ENCODE results near the gene TBC1D16. TPM values are rescaled to one million over a fixed set of nuclear protein-coding genes. Genes with fewer than 3 reads are reported as not detected.
"Not testable (repeated sequence)": the region's sequence is repeated elsewhere in the genome, so short reads cannot be mapped to it uniquely, and the experiment has no call there.

Gene TBC1D16
- total RNA-seq, 1 experiment from 2014 or later: 26.6 TPM

GRCh38 chr17:79915850-79916430 lies 119.7 kb downstream of the TBC1D16 start:
- peak; percentile 47 for DNase-seq (ENCODE audit: low spot score)

DNA sequence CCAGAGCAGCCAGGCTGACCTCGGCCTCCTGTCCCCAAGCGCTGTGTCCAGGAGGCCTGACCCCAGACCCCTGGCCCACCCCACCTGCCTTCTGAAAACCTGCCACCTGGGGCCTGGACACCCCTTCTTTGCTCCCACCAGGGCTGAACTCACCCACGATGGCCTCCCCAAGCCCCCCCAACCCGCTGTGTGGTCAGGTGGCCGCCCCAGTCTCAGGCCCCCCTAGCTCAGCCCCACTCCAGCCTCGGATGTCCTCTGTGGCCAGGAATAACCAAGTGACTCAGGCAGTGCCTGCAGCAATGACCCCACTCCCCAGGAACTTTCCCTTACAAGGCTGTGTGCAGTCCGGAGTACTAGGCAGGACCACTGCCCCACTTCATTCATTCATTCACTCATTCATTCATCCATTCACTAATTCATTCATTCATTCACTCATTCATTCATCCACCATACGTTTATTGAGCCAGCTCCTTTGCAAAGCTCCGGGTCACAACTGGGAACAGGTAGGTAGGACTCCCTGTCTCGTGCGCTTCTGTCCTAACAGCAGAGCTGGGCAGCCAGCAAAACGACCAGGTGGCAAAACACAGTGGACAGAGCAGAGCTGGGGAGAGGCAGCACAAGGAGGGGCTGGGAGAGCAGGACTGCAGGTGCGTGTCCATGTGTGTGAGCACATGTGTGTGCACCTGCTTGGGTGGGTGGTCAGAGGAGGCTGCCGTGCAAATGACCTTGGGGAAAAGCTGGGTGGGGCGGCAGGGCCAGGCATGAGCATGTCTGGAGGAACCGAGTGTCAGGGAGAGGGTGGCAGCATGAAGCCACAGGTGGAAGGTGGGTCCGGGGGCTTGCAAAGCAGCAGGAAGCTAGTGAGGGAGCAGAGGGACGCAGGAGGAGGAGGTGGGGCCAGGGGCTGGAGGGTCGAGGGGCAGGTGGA lies 120.6 kb downstream of the TBC1D16 start:
- DNase-seq (ENCODE audit: low spot score): no peak

GRCh38 chr17:79913896-79914812 lies 121.5 kb downstream of the TBC1D16 start:
- no peak for DNase-seq (ENCODE audit: low spot score)

DNA sequence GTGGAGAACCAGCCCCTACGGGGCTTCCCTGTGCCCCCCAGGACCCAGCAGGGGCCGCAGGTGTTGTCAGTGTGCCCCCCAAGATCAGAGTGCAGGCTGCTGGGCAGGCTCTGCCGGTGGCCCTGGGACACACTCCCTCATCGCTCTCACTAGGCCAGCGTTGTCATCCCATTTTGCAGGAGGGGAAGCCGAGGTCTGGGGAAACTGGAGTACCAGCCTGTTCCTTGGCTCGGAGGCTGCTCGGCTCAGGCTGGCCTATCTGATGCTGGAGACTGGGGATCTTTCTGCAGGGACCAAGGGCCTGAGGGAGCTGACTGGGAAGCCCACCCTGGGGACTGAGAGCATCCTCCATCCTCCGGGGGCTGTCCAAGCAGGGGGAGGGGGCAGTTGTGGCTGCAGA lies 122.2 kb downstream of the TBC1D16 start:
- DNase-seq (ENCODE audit: low spot score): no peak

DNA sequence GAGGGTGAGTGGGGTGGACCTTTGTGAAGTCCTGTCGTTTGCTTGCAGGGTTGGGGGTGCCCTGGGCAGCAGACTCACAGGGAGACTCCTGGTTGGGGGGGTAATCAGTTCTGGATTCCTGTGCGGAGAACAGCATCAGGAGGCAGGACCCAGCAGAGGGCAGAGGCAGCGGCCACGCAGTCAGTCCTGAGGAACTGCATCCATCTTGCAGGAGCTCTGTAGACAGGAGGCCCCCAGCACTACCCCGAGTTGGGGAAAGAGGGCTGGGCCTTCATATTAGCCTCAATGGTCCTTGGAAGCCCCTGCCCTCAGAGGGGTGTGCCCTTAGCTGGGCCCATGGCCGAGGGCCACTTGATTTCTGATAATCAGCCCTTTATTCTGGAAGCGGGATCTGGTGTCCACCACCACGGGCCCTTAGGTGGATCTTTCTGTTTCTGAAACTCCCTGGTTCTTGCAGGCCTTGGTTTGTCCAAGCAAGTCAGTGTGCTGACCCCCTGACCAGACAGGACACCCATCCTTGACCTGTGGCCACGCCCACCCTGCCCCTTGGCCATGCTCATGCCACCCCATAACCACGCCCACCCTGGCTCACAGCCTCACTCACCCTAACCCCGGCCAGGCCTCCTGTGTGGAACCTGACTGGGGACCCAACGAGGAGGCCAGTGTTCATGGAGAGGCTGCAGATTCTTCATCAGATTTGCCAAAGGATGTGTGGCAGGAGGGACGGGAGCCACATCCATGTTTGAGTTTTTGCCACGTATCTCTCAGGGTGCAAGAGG lies 122.9 kb downstream of the TBC1D16 start:
- no peak for DNase-seq (ENCODE audit: low spot score)

DNA sequence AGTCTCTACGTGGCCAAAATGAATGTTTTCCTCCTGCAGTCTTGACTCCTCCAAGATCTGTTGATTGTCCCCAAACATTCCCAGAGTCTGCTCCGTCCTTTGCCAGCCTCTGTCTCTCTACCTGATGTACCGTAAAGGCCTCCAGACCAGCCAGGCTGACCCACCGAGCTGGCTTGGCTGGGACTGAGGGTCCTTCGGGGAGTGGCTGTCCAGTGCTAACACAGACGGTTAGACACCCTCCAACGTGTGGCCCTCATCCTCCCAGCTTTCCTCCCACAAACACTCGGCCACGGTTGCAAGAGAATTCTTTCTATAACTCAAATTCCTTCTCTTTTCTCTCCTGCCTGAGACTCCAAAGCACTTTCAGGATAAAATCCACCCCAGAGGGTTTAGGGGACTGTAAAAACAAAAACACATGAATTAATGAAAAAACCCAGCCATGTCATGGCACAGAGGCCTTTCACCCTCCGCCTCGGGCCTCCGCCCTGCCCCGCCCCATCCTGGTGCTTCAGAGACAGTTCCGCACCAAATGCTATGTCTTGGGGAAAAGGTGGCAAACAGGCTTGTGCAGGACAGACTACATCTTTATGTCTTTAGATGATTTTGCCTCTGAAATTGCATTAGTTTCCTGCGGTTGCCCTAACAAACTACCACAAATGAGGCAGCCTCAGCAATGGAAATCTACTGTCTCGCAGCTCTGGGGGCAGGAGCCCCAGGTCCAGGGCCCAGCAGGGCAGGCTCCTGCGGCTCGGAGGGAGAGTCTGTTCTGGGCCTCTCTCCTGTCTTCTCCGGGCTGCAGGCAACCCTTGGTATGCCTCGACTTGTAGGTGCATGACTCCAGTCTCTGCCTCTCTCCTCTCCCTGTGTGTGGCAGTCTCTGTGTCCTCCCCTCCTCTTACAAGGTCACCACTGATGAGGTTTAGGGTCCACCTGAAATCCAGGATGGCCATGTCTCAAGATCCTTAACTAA lies 124.0 kb downstream of the TBC1D16 start:
- no peak for DNase-seq (ENCODE audit: low spot score)

GRCh38 chr17:79910985-79911361 lies 124.7 kb downstream of the TBC1D16 start:
- no peak for DNase-seq (ENCODE audit: low spot score)

DNA sequence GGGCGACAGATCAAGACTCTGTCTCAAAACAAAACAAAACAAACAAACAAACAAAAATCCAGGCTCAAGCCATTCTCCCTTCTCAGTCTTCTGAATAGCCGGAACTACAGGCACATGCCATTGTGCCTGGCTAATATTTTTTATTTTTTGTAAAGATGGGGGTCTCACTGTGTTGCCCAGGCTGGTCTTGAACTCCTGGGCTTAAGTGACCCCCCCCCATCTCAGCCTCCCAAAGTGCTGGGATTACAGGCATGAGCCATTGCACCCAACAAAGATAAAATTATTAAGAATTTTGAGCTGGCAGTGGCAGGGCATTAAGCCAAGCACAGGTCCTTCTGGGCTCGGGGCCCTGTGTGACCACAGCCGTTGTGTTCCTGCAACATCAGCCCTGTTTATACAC lies 126.6 kb downstream of the TBC1D16 start:
- no peak for DNase-seq (ENCODE audit: low spot score)

- no peak for DNase-seq (ENCODE audit: low spot score)
Measured at GRCh38 chr17:79907850-79908249, 127.8 kb downstream of the TBC1D16 start.

GRCh38 chr17:79907217-79907715 lies 128.4 kb downstream of the TBC1D16 start:
- no peak for DNase-seq (ENCODE audit: low spot score)

DNA sequence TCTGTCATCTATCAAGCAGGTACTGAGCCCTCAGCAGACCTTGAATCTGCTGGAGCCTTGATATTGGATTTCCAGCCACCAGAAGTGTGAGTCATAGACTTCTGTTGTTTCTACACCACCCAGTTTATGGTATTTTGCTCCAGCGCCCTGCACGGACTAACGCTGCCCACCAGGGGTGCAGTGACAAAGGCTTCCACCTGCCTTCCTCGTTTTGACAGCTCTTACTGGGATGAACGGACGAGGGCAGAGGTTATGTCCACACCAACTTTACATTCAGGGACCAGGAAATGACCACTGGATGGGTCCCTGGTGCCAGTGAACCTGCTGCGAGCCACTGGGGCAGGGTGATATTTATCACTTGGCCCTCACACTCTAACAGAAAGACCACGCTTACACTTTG lies 129.8 kb downstream of the TBC1D16 start:
- DNase-seq (ENCODE audit: low spot score): peak; percentile 51

DNA sequence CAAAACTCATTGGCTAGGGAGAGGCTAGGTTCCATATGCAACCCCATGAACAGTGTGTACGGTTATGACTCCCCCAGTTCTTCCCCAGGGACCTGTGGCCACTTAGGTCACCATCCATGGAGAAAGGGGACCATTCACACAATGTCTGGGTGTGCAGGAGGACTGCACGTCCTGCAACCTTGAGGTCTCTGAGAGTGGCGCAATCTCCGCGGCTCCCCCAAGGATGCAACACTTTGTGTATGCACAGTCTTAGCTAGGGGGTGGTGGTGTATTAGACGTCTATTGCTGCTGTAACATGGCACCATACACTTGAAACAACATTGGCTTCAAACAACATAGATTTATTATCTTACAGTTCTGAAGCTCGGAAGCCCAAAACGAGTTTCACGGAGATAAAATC lies 130.8 kb downstream of the TBC1D16 start:
- no peak for DNase-seq (ENCODE audit: low spot score)

DNA sequence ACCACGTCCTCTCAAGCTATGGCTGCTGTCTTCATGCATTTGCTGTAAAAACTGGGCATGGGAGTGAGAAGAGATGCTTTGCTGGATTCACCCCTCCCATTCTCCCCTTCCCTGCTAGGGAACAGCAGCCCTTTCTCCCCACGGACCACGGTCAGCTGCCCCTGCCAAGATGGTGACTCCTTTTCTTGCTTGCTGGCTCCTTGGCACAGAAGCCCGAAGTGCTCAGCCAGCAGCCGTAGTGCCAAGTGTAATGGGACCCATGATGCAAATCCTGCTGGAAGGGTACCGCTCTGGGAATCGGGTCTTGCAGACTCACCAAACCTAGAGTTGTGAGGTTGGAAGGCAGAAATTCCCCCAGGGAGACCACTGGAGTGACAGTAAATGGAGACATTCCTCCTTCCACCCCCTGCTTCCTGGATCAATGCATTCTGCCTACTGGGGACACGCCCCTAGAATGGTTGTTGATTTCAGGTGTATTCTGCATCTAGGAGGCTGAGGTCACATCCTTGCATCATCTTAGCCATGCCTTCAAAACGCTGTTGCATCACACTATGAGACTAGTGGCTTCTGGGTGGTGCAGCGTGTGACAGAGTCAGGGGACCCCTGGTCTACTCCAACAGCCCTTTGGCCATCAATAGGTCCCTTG lies 133.4 kb downstream of the TBC1D16 start:
- no peak for DNase-seq (ENCODE audit: low spot score)

DNA sequence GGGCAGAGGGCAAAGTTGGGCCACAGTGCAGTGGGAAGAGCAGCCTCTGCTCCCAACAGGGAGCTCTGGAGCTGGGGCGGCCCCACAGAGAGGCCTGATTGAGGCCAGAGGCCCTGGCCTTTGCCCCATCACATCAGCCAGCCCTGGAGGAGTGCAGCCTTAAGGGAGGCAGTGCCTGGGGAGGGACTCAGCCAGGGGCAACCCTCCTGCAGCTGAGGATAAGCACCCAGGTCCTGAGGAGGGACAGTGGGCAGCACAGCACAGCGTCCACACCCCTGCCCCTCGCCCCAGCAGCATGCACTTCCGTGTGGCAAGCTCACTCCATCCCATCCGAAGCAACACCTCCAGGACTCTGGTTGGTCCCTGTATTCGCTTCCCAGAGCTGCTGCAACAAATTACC lies 134.5 kb downstream of the TBC1D16 start:
- no peak for DNase-seq (ENCODE audit: low spot score)

DNA sequence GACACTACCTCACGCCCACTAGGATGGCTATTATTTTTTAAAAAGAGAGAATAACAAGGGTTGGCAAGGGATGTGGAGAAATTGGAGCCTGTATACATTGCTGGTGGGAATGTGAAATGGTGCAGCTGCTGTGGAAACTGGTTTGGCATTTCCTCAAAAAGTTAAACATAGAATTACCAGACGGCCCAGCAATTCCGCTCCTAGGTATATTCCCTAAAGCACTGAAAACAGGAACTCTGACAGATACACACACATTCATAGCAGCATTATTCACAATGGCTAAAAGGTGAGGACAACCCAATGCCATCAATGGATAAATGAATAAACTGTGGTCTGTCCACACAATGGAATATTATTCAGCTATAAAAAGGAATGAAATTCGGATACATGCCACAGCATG lies 136.1 kb downstream of the TBC1D16 start:
- no peak for DNase-seq (ENCODE audit: low spot score)

- DNase-seq (ENCODE audit: low spot score): no peak
Measured at GRCh38 chr17:79897243-79898063, 138.2 kb downstream of the TBC1D16 start.

DNA sequence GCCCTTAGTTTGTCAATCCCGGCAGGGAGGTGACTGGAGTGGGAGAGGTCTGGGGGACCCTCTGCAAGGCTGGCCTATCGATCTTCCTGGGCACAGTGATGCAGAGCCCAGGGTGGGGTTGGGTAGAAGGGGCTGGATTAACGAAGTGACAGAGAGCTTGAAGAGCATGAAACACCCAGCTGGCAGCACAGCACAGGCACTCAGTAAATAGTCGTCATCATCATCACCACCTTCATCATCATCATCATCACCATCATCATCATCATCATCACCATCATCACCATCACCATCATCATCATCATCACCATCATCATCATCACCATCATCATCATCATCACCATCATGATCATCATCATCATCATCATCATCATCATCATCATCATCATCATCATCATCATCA lies 142.2 kb downstream of the TBC1D16 start:
- not testable (repeated sequence) for DNase-seq (ENCODE audit: low spot score)

- no peak for DNase-seq (ENCODE audit: low spot score)
Measured at GRCh38 chr17:79892457-79893241, 143.0 kb downstream of the TBC1D16 start.
